Keratinocyte (primary cell): ENCODE data around the gene VPS13A. TPM values are rescaled to one million over a fixed set of nuclear protein-coding genes. Genes with fewer than 3 reads are reported as not detected.
A peak's percentile ranks its signal among the peaks of the same experiment; 100 is the strongest.

Experiments used
- DNase-seq: peaks from one replicate; pipeline ENCODE4 v3.0.0-alpha.2; 2011; ENCODE audit warnings: low read depth, missing footprints, low spot score
- FAIRE-seq: peaks from 2 replicates; lab custom pipeline; 2011; peaks lifted over from hg19 to GRCh38; lab: Jason Lieb, UNC
- H2AFZ ChIP-seq: 2 replicates; pipeline ENCODE4 v1.6.0; 2012; ENCODE audit warnings: low read length, control low read depth, inconsistent platforms; ENCODE audit not compliant: control insufficient read depth
- H3K27ac ChIP-seq: 2 replicates; pipeline ENCODE4 v1.5.1; 2011; ENCODE audit warnings: low read length; ENCODE audit not compliant: control insufficient read depth, insufficient read depth
- H3K27me3 ChIP-seq: 3 replicates; pipeline ENCODE4 v1.6.0; 2011; ENCODE audit warnings: low read length; ENCODE audit not compliant: control insufficient read depth, insufficient read depth; ENCODE audit errors: extremely low read depth
- H3K36me3 ChIP-seq, 2 experiments: 2 replicates in 1 of 2; 3 replicates in 1 of 2; pipeline ENCODE4 v1.5.1; 2011; ENCODE audit warnings: low read length in 2 of 2, mild to moderate bottlenecking in 1 of 2; ENCODE audit not compliant: control insufficient read depth in 2 of 2, insufficient read depth in 2 of 2; ENCODE audit errors: extremely low read depth in 1 of 2
- H3K4me1 ChIP-seq: 3 replicates; pipeline ENCODE4 v1.5.1; 2011; ENCODE audit warnings: low read length; ENCODE audit not compliant: control insufficient read depth, insufficient read depth; ENCODE audit errors: extremely low read depth
- H3K4me2 ChIP-seq: 3 replicates; pipeline ENCODE4 v1.6.0; 2011; ENCODE audit warnings: low read depth, low read length; ENCODE audit not compliant: control insufficient read depth, insufficient read depth; ENCODE audit errors: extremely low read depth
- H3K4me3 ChIP-seq, 3 experiments: fragments of 200-600 bp in 1 of 3; sonication (generic) in 1 of 3; 2 replicates in 2 of 3; 3 replicates in 1 of 3; pipeline ENCODE4 v1.5.1; 2011 to 2016; ENCODE audit warnings: low read length in 3 of 3, mild to moderate bottlenecking in 3 of 3, control low read depth in 2 of 3, inconsistent platforms in 1 of 3, low read depth in 1 of 3, mixed read lengths in 1 of 3, mixed run types in 1 of 3, moderate library complexity in 1 of 3; ENCODE audit not compliant: control insufficient read depth in 2 of 3, insufficient read depth in 2 of 3; ENCODE audit errors: extremely low read depth in 1 of 3
- H3K79me2 ChIP-seq: 2 replicates; pipeline ENCODE4 v1.6.0; 2012; ENCODE audit warnings: low read length; ENCODE audit not compliant: control insufficient read depth, insufficient read depth
- H3K9ac ChIP-seq: 3 replicates; pipeline ENCODE4 v1.6.0; 2011; ENCODE audit warnings: low read length; ENCODE audit not compliant: control insufficient read depth, insufficient read depth; ENCODE audit errors: extremely low read depth
- H3K9me1 ChIP-seq: 3 replicates; pipeline ENCODE4 v1.6.0; 2011; ENCODE audit warnings: low read length; ENCODE audit not compliant: control insufficient read depth, insufficient read depth; ENCODE audit errors: extremely low read depth
- H3K9me3 ChIP-seq: 2 replicates; pipeline ENCODE4 v1.5.1; 2012; ENCODE audit warnings: low read depth, low read length; ENCODE audit not compliant: control insufficient read depth
- H4K20me1 ChIP-seq: 3 replicates; pipeline ENCODE4 v1.6.0; 2011; ENCODE audit warnings: low read length; ENCODE audit not compliant: control insufficient read depth, insufficient read depth; ENCODE audit errors: extremely low read depth
- CTCF ChIP-seq, 3 experiments: IDR thresholded peaks in 1 of 3; conservative IDR thresholded peaks in 1 of 3; optimal IDR thresholded peaks in 1 of 3; 2 replicates in 2 of 3; 3 replicates in 1 of 3; pipeline versions ENCODE3 to v1.5.1; 2011; ENCODE audit warnings: low read length in 3 of 3, mild to moderate bottlenecking in 3 of 3, moderate library complexity in 2 of 3, control low read depth in 1 of 3, inconsistent platforms in 1 of 3; ENCODE audit not compliant: insufficient read depth in 2 of 3; ENCODE audit errors: extremely low read depth in 1 of 3
- EZH2 ChIP-seq: IDR thresholded peaks from one replicate; pipeline ENCODE4 v1.6.1; 2012; ENCODE audit warnings: inconsistent platforms, mild to moderate bottlenecking, low read length, moderate library complexity
- dilution Hi-C: fragments of 300-500 bp; cut with MboI; formaldehyde crosslinking; loops from one replicate; pipeline ENCODE4 v1.7.0; 2020; ENCODE audit warnings: low sequenced_read_pairs; ENCODE audit not compliant: extremely low pct_ligation_motif_present
- polyA plus RNA-seq, 5 experiments: library from polyadenylated mRNA; depleted of rRNA in 3 of 5; stranded (reverse) in 3 of 5; stranded (forward) in 1 of 5; unstranded in 1 of 5; fragments of >200 nt; gene quantifications; 1 replicate in 1 of 5; 2 replicates in 3 of 5; 3 replicates in 1 of 5; pipeline versions ENCODE4 v1.2.1 to v1.2.3, GENCODE V29; 2011 to 2012; ENCODE audit warnings: missing spikeins in 2 of 5, low read depth in 1 of 5, low replicate concordance in 1 of 5

The VPS13A gene
- polyA plus RNA-seq, 1 donor (not counting 4 experiments of a cell fraction or from before 2014, with no cell fraction given) = 55.3 TPM

- FAIRE-seq (no peak), DNase-seq (no peak)
- Histone ChIP-seq H3K9me3 (no peaks in the 10 kb centered on the region), H3K27ac (no peak overlapping the region), H3K9me1 (no peaks in the 10 kb centered on the region), H2AFZ (no peak overlapping the region), H3K4me3 (no peak overlapping the region), H3K9ac (no peak overlapping the region), H4K20me1 (no peaks in the 10 kb centered on the region), H3K4me2 (no peak overlapping the region), H3K4me1 (peaks cover 2% of the 10 kb centered on the region), H3K27me3 (no peaks in the 10 kb centered on the region), H3K36me3 (no peaks in the 10 kb centered on the region), H3K79me2 (no peaks in the 10 kb centered on the region)
- dilution Hi-C loops = no loop called here
- TF ChIP-seq EZH2 = no peak
- TF ChIP-seq CTCF (optimal IDR thresholded peaks at IDR 0.05 in 1 of 3, IDR thresholded peaks at IDR 0.05 in 1 of 3, conservative IDR thresholded peaks at IDR 0.05 in 1 of 3; ENCODE audit: extremely low read depth in 1 of 3, insufficient read depth in 2 of 3, low read length in 3 of 3) = no peak
These were observed 222.6 kb downstream of the VPS13A start for GRCh38 chr9:77399964-77400363.

GRCh38 chr9:77402286-77402685, 225.0 kb downstream of the VPS13A start:
- dilution Hi-C loops = no loop called here
- no peaks in the 10 kb centered on the region for H3K79me2 ChIP-seq
- no peak overlapping the region for H3K9ac ChIP-seq
- peaks cover 0 to 4% of the 10 kb centered on the region in 2 experiments for H3K36me3 ChIP-seq
- H3K9me1 ChIP-seq = no peaks in the 10 kb centered on the region
- no peaks in the 10 kb centered on the region for H3K27me3 ChIP-seq
- no peak overlapping the region for H3K4me3 ChIP-seq
- no peaks in the 10 kb centered on the region for H3K9me3 ChIP-seq
- no peak overlapping the region for H3K27ac ChIP-seq
- H2AFZ ChIP-seq = no peak overlapping the region
- TF ChIP-seq CTCF (optimal IDR thresholded peaks at IDR 0.05 in 1 of 3, IDR thresholded peaks at IDR 0.05 in 1 of 3, conservative IDR thresholded peaks at IDR 0.05 in 1 of 3; ENCODE audit: extremely low read depth in 1 of 3, insufficient read depth in 2 of 3, low read length in 3 of 3) = no peak
- no peak for TF ChIP-seq EZH2
- FAIRE-seq (peak; percentile 13), DNase-seq (no peak)
- no peak overlapping the region for H3K4me2 ChIP-seq
- H3K4me1 ChIP-seq = peaks cover 2% of the 10 kb centered on the region
- H4K20me1 ChIP-seq = no peaks in the 10 kb centered on the region
